Transverse colon (tissue), 4 donors: ENCODE results near the gene DMRTB1.

ENCODE experiments used
- EP300 ChIP-seq: sonication (generic); formaldehyde crosslinking; IDR thresholded peaks from one replicate; pipeline ENCODE4 v1.6.1; 2017; ENCODE audit warnings: antibody characterized with exemption, low read depth
- POLR2AphosphoS5 ChIP-seq, 3 donors: sonication (generic); formaldehyde crosslinking; IDR thresholded peaks; one replicate each; pipeline ENCODE4 v1.6.1; 2016; ENCODE audit warnings: antibody characterized with exemption in 3 of 3
- TF ChIP-seq, protein P1 (sequence below), 5 experiments: fragments of 200-600 bp in 3 of 5; fragments of 450-650 bp in 2 of 5; sonication (generic) in 3 of 5; IDR thresholded peaks; 1 replicate in 2 of 5; 2 replicates in 3 of 5; pipeline ENCODE4 v1.5.1; 2016 to 2017; ENCODE audit warnings: antibody characterized with exemption in 5 of 5, inconsistent platforms in 3 of 5, mild to moderate bottlenecking in 2 of 5, moderate library complexity in 1 of 5

DNA sequence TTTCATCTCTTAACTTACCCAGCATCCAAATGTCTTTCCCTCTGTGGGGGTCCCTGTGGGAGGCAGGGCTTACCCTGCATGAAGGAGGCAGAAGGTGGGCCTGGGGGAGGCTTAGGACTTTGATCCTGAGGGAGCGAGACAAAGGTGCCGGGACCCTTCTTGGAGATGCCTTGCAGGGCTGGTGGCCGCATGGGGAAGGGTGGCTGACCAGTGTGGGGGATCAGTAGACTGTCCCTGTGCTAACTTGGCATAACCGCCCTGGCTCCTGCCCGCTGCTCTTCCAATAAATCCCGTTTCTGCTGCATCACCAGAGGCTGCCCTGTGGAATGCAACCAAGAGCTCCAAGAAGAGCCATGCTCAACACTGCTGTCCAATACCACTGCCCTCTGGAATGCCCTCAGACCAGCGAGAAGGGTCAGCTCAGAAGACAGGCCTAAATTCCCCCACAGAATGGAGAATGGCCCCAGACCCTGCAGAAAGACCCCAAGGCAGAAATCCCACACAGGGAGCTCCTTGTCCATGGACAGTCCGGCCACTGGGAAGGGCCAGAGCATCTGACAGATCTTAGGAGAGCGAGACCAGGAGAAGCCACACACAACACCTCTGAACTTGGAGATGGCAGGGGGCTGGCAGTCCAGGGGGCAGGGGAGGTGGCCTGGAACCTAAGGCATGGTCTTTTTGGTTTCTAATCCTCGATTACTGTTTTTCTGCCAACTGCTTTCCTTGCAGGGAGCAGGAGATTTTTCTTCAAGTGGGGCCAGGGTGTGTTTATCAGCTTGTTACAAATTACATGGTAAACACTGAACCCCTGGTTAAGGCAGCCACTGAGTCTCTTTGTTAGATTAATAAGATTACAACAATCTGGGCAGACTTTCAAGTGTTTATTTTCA, 46.7 kb upstream of the DMRTB1 start:
- TF ChIP-seq, protein P1, sequence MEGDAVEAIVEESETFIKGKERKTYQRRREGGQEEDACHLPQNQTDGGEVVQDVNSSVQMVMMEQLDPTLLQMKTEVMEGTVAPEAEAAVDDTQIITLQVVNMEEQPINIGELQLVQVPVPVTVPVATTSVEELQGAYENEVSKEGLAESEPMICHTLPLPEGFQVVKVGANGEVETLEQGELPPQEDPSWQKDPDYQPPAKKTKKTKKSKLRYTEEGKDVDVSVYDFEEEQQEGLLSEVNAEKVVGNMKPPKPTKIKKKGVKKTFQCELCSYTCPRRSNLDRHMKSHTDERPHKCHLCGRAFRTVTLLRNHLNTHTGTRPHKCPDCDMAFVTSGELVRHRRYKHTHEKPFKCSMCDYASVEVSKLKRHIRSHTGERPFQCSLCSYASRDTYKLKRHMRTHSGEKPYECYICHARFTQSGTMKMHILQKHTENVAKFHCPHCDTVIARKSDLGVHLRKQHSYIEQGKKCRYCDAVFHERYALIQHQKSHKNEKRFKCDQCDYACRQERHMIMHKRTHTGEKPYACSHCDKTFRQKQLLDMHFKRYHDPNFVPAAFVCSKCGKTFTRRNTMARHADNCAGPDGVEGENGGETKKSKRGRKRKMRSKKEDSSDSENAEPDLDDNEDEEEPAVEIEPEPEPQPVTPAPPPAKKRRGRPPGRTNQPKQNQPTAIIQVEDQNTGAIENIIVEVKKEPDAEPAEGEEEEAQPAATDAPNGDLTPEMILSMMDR (IDR thresholded peaks at IDR 0.05), result no peak
- TF ChIP-seq EP300, result no peak
- TF ChIP-seq POLR2AphosphoS5 (IDR thresholded peaks at IDR 0.05), result no peak
